ENCODE results near the gene UMAD1.
"Not testable (repeated sequence)": the region's sequence is repeated elsewhere in the genome, so short reads cannot be mapped to it uniquely, and the experiment has no call there.

Gene UMAD1

DNA sequence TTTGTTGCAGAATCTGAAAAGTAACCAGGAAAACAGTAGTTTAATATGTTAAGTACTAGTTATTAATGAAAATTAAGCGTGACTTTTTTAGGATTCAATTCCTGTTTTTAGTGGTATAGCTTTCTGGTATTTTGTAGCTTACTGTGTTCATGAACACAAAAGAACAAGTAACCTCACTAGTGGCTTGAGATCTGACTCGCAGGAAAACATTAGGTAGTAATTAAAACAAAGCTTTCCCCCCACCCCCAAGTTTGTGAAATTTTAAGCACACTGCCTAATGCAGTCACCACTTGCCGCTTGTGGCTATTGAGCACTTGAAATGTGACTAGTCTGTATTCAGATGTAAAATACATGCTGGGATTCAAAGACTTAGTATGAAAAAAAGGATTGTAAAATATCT, 180.4 kb downstream of the UMAD1 start:
- in situ Hi-C loops (cut with MboI; ENCODE audit: low sequenced_read_pairs): no loop called here

DNA sequence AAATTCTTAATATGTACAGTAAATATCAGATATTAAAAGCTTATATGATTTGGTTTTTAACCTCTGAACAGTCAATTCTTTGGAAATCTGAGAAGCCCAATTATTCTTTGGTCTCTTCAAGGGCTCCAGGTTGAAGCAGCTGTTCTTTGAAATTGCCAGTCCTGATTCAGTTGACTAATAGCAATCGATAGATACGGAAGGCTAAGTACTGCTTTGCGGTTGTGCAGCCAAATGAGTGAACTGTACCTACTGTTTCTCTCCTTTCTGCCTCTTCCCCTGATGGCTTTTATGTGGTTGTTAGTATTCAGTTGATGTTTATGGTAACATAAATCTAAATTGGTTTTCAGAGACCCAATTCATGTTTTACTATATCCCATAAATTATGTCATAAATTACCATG, 181.0 kb downstream of the UMAD1 start:
- in situ Hi-C loops (cut with MboI; ENCODE audit: low sequenced_read_pairs): no loop called here

DNA sequence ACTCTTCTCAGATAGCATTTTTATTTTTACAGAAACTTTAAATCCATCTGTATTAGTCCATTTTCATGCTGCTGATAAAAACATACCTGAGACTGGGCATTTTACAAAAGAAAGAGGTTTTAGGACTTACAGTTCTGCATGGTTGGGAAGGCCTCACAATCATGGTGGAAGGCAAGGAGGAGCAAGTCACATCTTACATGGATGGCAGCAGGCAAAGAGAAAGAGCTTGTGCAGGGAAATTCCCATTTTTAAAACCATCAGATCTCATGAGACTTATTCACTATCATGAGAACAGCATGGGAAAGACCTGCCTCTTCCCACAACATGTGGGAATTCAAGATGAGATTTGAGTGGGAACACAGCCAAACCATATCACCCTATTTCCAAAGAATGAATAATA, 184.7 kb downstream of the UMAD1 start:
- in situ Hi-C loops (cut with MboI; ENCODE audit: low sequenced_read_pairs): not testable (repeated sequence)

DNA sequence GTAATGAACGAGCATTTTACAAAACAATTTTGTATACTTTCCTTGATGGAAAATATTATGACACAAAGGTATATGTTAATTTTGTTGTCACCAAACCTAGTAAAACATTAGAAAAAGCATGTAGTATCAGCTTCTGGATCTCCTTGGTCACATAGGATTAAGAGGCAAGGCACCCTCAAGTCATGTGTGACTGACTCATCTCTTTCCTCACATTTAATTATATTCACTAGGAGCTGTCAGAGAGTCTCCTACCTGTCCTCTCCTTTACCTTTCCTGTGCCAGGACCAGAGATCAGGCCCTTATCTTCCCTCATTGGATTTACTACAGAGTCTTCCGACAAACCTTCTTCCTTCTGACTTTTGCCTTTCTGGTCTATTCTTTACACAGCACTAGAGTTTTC, 189.1 kb downstream of the UMAD1 start:
- in situ Hi-C loops (cut with MboI; ENCODE audit: low sequenced_read_pairs): no loop called here

DNA sequence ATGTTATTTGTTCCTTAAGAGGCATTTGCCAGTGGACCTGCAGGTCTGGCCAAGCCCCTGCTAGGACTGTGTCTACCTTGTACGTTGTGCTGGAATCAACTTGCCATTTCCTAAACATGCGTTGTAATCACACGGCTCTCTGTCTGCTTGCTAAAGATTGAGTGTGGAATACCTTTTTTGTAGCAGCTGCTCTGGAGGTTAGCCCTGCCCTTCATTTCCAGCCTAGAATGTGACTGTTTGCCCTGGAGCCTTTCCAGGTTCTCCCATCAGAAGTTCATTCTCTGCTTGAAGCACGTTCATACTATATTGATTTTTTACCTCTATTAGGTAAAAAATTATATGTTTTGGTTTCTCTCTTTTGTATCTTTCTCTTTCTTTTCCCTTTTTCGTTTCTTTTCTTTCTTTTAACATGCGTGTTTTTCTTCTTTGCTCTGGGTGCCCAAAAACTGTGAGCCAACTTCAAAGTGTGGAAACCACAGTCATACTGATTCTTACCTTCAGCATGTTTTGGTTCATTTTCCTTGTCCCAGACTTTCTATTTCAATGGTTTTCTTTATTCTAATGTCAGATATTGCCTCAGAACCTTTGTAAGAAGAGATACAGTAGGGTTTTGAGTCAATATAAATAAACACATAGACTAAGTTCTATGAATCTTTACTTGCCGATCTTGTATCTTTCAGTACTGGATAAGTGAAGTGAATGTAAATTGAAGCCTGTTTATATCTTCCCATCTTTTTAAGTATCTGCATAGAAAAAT, 189.7 kb downstream of the UMAD1 start:
- in situ Hi-C loops (cut with MboI; ENCODE audit: low sequenced_read_pairs): no loop called here

DNA sequence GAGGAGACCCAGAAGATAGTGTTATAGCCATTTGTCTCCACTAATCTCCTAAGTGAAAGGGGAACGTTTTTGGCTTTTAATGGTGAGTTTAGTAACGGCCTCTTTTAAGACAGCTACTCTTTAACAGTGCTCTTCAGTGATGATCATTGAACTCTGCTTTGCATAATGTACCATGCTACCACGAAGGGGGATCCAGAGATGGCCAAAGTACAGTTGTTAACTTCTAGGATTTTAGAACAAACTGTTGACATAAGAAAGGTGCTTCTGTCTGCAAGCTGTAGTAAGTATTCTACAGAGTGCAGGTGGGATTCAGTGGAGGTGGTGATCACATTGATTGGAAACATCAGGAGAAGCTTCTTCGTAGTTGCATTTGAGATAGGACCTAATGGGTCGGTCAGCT, 192.0 kb downstream of the UMAD1 start:
- in situ Hi-C loops (cut with MboI; ENCODE audit: low sequenced_read_pairs): no loop called here

DNA sequence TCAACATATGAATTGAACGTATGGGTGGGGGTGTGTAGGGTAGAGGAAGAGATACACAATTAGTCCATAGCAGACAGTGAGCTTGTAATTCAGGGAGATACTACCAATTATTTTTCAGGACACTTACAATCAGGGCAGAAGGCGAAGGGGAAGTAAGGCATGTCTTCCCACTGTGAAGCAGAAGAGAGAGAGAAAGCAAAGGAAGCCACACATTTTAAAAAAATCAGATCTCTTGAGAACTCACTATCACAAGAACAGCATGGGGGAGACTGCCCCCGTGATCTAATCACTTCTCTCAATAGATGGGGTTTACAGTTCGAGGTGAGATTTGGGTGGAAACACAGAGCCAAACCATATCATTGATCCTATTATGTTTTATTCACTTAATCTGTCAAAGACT, 194.2 kb downstream of the UMAD1 start:
- in situ Hi-C loops (cut with MboI; ENCODE audit: low sequenced_read_pairs): no loop called here

DNA sequence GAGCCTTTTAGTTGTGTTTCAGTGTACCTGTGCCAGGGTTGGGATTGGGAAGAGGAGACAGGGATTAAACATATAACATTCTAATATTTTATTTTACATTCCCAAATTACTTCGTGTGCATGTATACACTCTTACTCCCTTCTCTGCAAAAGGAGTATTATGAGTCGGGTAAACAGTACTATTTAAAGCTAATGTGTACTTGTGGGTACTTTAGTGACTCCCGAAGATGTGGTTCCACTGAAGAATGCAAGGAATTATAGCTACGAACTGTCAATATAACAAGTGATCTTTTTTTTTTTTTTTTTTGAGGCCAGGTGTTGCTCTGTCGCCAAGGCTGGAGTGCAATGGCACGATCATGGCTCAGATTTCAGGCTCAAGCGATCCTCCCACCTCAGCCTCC, 200.5 kb downstream of the UMAD1 start:
- in situ Hi-C loops (cut with MboI; ENCODE audit: low sequenced_read_pairs): no loop called here

DNA sequence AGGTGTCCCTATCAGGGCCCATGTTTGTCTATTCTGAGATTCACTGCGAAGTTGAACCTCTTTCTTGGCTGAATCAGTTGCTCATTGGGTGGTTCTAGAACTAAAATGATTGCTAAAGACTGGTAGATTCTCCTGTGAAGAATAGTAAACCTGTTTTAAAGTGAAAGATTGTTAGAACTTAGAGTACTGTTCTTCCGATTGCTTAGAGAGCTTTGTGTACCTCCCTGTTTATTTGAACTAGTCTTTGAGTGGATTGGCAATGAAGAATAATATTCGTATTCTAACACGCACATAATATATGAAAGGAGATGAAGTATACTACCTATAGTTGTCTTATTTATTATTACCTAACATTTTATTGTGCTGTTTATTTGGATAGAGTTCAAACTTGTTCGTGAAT, 202.7 kb downstream of the UMAD1 start:
- in situ Hi-C loops (cut with MboI; ENCODE audit: low sequenced_read_pairs): no loop called here

DNA sequence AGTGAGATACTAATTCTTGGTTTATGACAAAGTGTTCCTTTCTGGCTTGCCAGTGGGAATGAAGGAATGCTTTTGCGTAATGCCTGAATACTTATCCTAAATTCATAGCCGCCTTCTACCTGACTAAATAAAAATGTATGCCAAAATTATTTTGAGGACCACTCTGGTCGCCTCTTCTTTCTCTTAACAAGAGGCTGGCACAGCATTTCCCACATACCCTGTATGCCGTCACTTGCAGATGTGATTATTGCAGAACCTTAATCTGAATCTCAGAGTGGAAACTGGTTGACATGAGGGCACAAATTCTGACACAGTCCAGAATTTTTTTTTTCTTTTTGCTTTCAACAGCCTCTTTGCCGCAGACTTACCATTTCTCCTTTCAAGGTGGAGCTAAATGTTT, 203.4 kb downstream of the UMAD1 start:
- in situ Hi-C loops (cut with MboI; ENCODE audit: low sequenced_read_pairs): no loop called here

DNA sequence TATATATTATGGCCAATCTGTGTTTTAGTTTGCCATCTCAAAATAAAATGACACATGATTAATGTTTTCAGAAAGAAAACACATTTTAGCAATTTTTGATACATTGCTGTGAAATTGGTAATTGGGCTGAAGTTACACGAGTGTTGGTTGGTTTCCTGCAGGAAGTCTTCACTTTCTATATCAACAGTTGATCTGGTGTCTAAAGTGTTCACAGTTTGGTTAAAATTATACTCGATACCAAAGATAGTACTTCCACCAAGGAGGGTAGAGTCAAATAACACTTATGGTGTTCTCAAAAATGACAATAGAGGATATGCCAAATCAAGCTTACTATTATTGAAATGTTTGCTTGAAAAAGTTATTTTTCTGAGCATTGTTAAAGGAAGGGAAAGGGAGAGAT, 207.7 kb downstream of the UMAD1 start:
- in situ Hi-C loops (cut with MboI; ENCODE audit: low sequenced_read_pairs): no loop called here

DNA sequence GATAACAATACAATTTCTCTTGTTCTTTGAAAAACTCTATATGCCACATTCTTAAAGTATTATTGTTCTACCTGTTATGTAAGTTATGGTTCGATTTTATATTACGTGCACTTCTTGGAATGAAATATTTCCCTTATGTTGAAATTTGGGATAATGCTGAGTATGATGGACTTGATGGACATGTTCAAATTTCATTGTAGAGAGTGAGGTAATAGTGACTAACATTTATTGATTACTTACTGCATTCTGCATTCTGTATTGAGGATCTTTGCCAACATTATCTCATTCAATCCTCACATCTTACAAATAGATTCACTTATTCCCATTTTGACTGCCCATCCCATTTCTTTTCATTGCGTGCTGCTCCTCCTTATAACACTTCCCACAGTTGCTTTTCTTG, 208.3 kb downstream of the UMAD1 start:
- in situ Hi-C loops (cut with MboI; ENCODE audit: low sequenced_read_pairs): no loop called here

DNA sequence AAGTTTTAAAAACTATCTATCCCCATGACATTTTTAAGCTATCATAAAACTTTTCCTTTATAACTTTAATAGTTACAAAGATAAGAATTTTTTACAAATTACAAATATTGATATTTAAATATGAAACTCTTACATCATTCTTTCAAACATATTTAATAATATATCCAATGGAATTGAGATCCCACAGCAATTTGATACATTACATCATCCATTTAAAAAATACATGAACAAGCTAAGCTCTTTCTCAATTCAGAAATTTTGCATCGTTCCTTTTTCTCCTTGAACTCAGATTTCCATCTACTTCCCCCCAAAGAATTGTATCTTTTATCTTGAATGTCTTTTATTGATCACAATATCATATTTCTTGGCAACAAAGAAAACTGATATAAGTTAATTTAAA, 209.6 kb downstream of the UMAD1 start:
- in situ Hi-C loops (cut with MboI; ENCODE audit: low sequenced_read_pairs): no loop called here

DNA sequence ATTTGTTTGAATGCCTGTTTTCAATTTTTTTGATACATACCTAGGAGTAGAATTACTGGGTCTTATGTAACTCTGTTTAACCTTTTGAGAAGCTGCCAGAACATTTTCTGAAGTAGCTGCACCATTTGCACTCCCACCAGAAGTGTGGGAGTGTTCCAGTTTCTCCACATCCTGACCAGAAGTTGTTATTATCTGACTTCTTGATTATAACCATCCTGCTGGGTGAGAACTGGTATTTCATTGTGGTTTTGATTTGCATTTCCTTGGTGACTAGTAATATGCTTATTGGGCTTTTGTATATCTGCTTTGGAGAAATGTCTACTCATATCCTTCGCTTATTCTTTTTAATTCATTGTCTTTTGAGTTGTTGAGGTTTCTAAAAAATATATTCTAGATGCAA, 210.8 kb downstream of the UMAD1 start:
- in situ Hi-C loops (cut with MboI; ENCODE audit: low sequenced_read_pairs): no loop called here

DNA sequence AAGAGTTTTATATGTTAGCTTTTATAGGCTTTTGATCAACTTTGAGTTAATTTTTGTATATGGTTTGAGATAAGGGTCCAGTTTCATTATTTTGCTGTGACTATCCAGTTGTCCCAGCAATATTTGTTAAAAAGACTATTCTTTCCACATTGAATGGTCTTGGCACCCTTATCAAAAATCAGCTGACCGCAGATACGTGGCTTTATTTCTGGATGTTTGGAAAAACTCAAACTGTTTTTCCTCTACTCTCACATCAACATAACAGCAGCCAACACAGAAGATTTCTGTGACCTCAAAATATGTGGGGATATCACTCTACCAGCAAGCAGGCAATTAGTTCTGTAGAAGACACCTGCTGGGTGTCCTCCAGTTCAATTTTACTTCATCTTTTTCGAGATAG, 211.4 kb downstream of the UMAD1 start:
- in situ Hi-C loops (cut with MboI; ENCODE audit: low sequenced_read_pairs): no loop called here

DNA sequence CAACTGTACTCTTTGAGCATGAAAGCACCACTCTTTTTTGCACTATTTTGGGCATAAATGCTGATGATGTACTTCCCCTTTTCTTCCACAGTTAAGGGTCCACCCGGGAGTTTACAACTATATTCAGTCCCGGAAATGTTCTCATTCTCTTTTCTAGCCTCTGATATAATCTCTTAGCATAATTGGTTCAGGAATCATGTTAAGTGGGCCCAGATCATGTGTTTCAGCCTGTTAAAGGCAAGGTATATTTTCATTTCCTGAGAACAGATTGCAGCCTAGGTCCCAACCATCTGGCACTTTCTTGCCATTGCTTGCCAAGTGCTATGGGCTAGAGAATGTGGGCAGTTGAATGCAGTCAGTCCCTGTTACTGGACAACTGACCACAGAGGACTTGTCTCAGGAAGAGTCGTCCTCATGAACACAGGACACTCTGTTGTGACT, 216.6 kb downstream of the UMAD1 start:
- in situ Hi-C loops (cut with MboI; ENCODE audit: low sequenced_read_pairs): no loop called here

DNA sequence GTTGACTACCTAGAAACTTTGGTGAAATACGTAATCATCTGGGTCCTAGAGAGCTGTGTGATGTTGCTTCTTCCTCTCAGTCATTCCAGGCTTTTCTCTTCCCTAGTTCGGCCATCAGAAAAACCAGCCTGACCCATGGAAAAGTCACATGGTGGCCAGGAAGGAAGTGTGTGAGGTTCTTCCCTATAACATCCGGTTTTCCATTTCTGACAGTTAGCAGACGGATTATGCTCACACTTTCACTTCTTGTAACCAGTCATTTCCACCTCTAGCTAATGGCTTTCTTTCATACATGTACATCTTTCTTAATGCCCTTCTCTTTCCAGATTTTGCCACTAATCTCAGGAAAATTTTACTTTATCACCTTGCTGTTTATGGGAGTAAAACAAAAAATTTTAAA, 218.0 kb downstream of the UMAD1 start:
- in situ Hi-C loops (cut with MboI; ENCODE audit: low sequenced_read_pairs): no loop called here

DNA sequence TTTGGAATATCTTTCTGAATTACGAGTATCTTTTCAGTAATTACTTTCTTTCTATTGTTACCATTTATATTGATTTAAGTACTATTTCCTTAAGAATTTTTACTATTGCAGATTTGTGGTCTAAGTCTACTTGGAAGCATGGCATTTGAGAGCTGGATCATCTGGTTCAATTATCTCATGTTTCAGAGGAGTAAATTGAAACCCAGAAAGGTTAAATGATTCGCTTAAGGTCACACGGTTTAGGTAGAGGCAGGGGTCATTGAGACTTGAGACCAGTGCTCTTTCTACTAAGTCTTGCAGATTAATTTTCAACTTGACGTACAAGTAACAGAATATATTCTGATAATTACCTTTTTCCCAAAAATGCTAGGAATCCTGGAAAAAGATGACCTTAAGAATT, 218.9 kb downstream of the UMAD1 start:
- in situ Hi-C loops (cut with MboI; ENCODE audit: low sequenced_read_pairs): no loop called here

DNA sequence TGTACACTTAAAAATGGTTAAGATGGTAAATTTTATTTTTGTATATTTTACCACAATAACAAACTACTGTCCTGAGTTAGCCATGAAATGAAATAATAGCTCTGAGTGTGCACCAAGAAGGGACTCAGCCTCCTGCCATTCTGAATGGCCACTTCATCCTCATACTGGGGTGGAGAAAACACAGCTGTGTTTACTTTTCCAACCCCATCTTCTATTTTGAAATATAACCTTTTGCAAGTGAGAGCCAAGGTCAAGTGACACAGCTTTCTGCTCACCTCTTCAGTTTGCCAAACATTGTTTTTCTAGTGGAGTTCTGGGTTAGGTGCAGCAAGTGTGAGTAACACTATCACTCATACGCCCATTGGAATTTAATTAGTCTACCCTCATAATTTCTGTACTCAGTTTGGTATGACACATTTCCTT, 220.7 kb downstream of the UMAD1 start:
- in situ Hi-C loops (cut with MboI; ENCODE audit: low sequenced_read_pairs): no loop called here

DNA sequence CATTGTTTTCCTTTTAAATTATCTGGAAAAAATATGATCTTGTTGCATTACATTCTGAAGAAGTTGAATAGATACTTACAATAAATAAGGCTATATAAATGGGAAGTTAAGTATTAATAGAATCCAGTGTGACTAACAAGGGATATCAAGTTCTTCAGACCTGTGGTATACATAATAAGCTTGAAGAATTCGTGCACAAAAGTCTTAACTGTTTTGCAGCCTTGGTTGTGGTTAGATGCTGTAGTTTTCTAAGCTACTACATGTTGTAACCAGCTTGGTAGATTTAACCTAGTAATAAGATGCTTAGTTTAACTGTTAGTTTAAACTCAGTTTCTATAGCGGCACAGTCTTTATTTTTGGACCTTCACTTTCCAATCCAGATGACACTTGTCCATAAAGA, 221.8 kb downstream of the UMAD1 start:
- in situ Hi-C loops (cut with MboI; ENCODE audit: low sequenced_read_pairs): no loop called here

DNA sequence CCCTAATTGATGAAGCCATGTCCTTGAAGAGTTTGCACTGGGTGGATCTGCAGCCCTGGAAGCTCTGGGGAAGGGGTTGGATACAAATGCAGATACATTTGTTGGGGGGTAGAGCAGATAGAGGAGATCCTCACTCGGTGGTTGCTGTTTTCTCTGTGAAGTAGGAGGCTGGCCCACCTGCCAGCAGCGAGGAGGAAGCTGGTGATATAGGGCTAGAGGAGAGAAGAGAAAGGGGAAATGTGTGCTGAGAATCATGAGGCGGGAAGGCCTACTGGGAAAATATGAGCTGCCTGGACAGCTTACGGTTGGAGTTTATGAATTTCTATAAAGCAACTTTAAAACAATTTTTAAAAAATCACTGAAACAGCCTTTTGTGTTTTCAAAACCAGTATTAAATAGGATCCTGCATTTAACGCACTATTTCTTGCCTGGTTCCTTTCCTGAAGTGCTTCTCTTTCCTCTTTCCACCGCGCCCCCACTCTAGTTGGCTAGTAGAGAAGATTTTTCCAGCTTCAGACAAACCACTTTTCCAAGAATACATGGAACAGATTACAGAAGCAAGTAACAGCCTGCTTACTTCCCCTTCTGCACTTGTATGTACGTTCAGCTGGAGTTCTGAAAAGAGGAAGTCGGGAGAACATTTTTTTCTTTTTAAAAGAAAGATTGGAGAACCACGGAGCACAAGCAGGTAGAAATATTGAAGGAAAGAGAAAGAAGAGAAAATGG, 227.5 kb downstream of the UMAD1 start:
- in situ Hi-C loops (cut with MboI; ENCODE audit: low sequenced_read_pairs): no loop called here

DNA sequence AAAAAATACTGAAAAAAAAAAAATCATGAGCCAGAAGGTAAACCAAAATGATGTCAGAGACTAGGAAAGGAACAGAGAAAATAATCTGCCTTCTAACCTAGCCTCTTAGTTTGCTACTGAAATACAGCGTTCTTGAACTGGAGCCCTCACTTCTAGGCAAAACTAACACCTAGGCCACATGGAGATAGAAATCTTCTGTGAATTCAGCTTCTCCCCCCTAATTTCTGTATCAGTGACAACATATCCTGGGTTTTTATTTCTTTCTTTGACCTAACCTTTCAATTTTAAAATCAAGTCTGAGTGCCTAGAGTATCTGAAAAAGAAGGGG, 228.0 kb downstream of the UMAD1 start:
- in situ Hi-C loops (cut with MboI; ENCODE audit: low sequenced_read_pairs): no loop called here

DNA sequence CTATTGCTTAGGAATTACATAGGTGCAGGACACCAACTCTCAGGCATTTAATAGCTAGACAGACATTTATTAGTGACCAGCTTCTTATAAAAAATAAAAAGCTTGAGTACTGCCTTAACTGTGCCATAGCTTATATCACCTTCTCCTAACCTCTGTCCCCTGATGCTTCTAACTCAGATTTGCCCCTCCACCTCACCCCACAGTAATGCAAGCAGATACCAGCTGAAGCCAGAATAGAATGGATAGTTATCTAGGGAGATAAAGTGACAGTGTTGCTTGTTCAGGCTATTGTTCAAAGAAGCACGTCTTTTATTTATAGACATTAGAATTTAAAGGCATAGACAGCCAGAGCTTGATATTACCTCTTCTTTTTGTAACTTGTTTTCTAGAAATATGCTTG, 228.5 kb downstream of the UMAD1 start:
- in situ Hi-C loops (cut with MboI; ENCODE audit: low sequenced_read_pairs): no loop called here

All from HL-60/S4 treated with retinoic acid at 250 ng/mL for 4 days and 3 days (cell line).